H1 (cell line): Measurements from ENCODE around the gene RPS21. TPM values are rescaled to one million over a fixed set of nuclear protein-coding genes. Genes with fewer than 3 reads are reported as not detected.

Source experiments
- CTCF ChIA-PET: fragments of 300-600 bp; sonication (Branson Sonifier 250); formaldehyde crosslinking; loops from one replicate; lab custom pipeline; 2021; ENCODE audit not compliant: partially characterized antibody; lab: Charles Lee
- POLR2A ChIA-PET: fragments of 300-600 bp; sonication (Branson Sonifier 250); formaldehyde crosslinking; loops from one replicate; lab custom pipeline; 2021; ENCODE audit warnings: inconsistent platforms; ENCODE audit not compliant: partially characterized antibody; lab: Charles Lee
- DNase-seq, 2 experiments: peaks; one replicate each; pipeline versions ENCODE4 v3.0.0 to v3.0.0-alpha.2; 2010 to 2022; ENCODE audit warnings: low spot score in 2 of 2, low read depth in 1 of 2, mixed read lengths in 1 of 2
- FAIRE-seq: peaks from 2 replicates; lab custom pipeline; 2011; peaks lifted over from hg19 to GRCh38; lab: Jason Lieb, UNC
- H2AFZ ChIP-seq: 2 replicates; pipeline ENCODE4 v1.8.1; 2012; ENCODE audit warnings: low read length, inconsistent platforms
- H2AK5ac ChIP-seq: 2 replicates; pipeline ENCODE4 v1.6.1; 2013; ENCODE audit warnings: low read depth, low read length
- H2BK120ac ChIP-seq: replicated peaks from 2 replicates; pipeline ENCODE3; 2013; ENCODE audit warnings: low read depth, low read length, inconsistent platforms
- H2BK12ac ChIP-seq: 2 replicates; pipeline ENCODE4 v1.6.1; 2013; ENCODE audit warnings: low read depth, low read length
- H2BK15ac ChIP-seq: 2 replicates; pipeline ENCODE4 v1.6.1; 2013; ENCODE audit warnings: low read length
- H2BK20ac ChIP-seq: 2 replicates; pipeline ENCODE4 v1.6.1; 2013; ENCODE audit warnings: low read length
- H2BK5ac ChIP-seq: 2 replicates; pipeline ENCODE4 v1.6.1; 2013; ENCODE audit warnings: low read depth, low read length
- H3K14ac ChIP-seq: 2 replicates; pipeline ENCODE4 v1.6.1; 2013; ENCODE audit warnings: inconsistent platforms; ENCODE audit not compliant: insufficient read length
- H3K18ac ChIP-seq: 2 replicates; pipeline ENCODE4 v1.6.1; 2013; ENCODE audit warnings: low read length; ENCODE audit errors: extremely low read depth
- H3K23ac ChIP-seq: 2 replicates; pipeline ENCODE4 v1.6.1; 2013; ENCODE audit warnings: inconsistent platforms; ENCODE audit not compliant: insufficient read length
- H3K23me2 ChIP-seq: 2 replicates; pipeline ENCODE4 v1.6.1; 2013; ENCODE audit warnings: low read depth, low read length
- H3K27ac ChIP-seq: 2 replicates; pipeline ENCODE4 v1.6.1; 2011; ENCODE audit warnings: low read depth, low read length, inconsistent platforms
- H3K27me3 ChIP-seq, 4 experiments: replicated peaks in 1 of 4; 1 replicate in 1 of 4; 2 replicates in 3 of 4; pipeline versions ENCODE4 v1.6.1 to v1.8.1; 2011 to 2013; ENCODE audit warnings: low read length in 3 of 4, mild to moderate bottlenecking in 3 of 4, inconsistent platforms in 2 of 4, mixed read lengths in 2 of 4, moderate library complexity in 1 of 4; ENCODE audit not compliant: control insufficient read depth in 3 of 4, insufficient read depth in 3 of 4; ENCODE audit errors: extremely low read depth in 1 of 4
- H3K36me3 ChIP-seq, 4 experiments: 2 replicates each; pipeline versions ENCODE4 v1.6.1 to v1.8.1; 2011 to 2013; ENCODE audit warnings: mild to moderate bottlenecking in 4 of 4, low read length in 3 of 4, moderate library complexity in 2 of 4, control low read depth in 1 of 4, inconsistent platforms in 1 of 4; ENCODE audit not compliant: insufficient read depth in 4 of 4, control insufficient read depth in 2 of 4
- H3K4ac ChIP-seq: replicated peaks from 2 replicates; pipeline ENCODE3; 2013; ENCODE audit warnings: low read length, low read depth, mixed read lengths, inconsistent platforms; ENCODE audit not compliant: insufficient read length
- H3K4me1 ChIP-seq, 4 experiments: replicated peaks in 1 of 4; 1 replicate in 1 of 4; 2 replicates in 3 of 4; pipeline versions ENCODE4 v1.6.1 to v1.8.1; 2011 to 2013; ENCODE audit warnings: low read length in 3 of 4, inconsistent platforms in 2 of 4, mixed read lengths in 1 of 4; ENCODE audit not compliant: insufficient read depth in 4 of 4, control insufficient read depth in 3 of 4
- H3K4me2 ChIP-seq, 2 experiments: 2 replicates each; pipeline versions ENCODE4 v1.6.1 to v1.8.1; 2011 to 2013; ENCODE audit warnings: low read depth in 2 of 2, low read length in 2 of 2, control low read depth in 1 of 2, inconsistent platforms in 1 of 2, mild to moderate bottlenecking in 1 of 2; ENCODE audit not compliant: insufficient read depth in 1 of 2
- H3K4me3 ChIP-seq, 4 experiments: fragments of 200-600, 300-600 bp in 1 of 4; sonication (generic), shearing (Covaris generic), sonication (Bioruptor Twin) in 1 of 4; 2 replicates each; pipeline versions ENCODE4 v1.5.1 to v1.8.1; 2011 to 2016; ENCODE audit warnings: low read length in 4 of 4, low read depth in 3 of 4, control low read depth in 2 of 4, inconsistent platforms in 2 of 4, mild to moderate bottlenecking in 2 of 4, mixed read lengths in 1 of 4, moderate library complexity in 1 of 4; ENCODE audit not compliant: insufficient read depth in 2 of 4; ENCODE audit errors: extremely low read depth in 1 of 4
- H3K56ac ChIP-seq: replicated peaks from 2 replicates; pipeline ENCODE3; 2013; ENCODE audit warnings: low read depth, mild to moderate bottlenecking, mixed read lengths, low read length, inconsistent platforms; ENCODE audit not compliant: insufficient read length
- H3K79me1 ChIP-seq: 2 replicates; pipeline ENCODE4 v1.6.1; 2013; ENCODE audit warnings: low read depth, low read length, control low read depth
- H3K79me2 ChIP-seq, 2 experiments: 2 replicates each; pipeline versions ENCODE4 v1.6.1 to v1.8.1; 2012 to 2013; ENCODE audit warnings: low read length in 2 of 2, mild to moderate bottlenecking in 2 of 2, inconsistent platforms in 1 of 2; ENCODE audit not compliant: insufficient read depth in 2 of 2, control insufficient read depth in 1 of 2
- H3K9ac ChIP-seq, 4 experiments: replicated peaks in 1 of 4; 1 replicate in 1 of 4; 2 replicates in 3 of 4; pipeline versions ENCODE4 v1.6.1 to v1.8.1; 2011 to 2013; ENCODE audit warnings: low read depth in 3 of 4, low read length in 3 of 4, control low read depth in 2 of 4, mild to moderate bottlenecking in 2 of 4, moderate library complexity in 2 of 4, inconsistent platforms in 1 of 4; ENCODE audit errors: extremely low read depth in 1 of 4
- H3K9me3 ChIP-seq, 2 experiments: 2 replicates each; pipeline versions ENCODE4 v1.6.1 to v1.8.1; 2012 to 2013; ENCODE audit warnings: mild to moderate bottlenecking in 2 of 2, moderate library complexity in 2 of 2, control low read depth in 1 of 2, inconsistent platforms in 1 of 2, low read depth in 1 of 2, low read length in 1 of 2, mixed read lengths in 1 of 2; ENCODE audit not compliant: insufficient read depth in 2 of 2
- H4K20me1 ChIP-seq, 2 experiments: replicated peaks in 1 of 2; 2 replicates each; pipeline versions ENCODE3 to v1.8.1; 2011 to 2013; ENCODE audit warnings: inconsistent platforms in 2 of 2, low read length in 2 of 2, mild to moderate bottlenecking in 1 of 2; ENCODE audit not compliant: insufficient read depth in 2 of 2, control insufficient read depth in 1 of 2
- H4K5ac ChIP-seq: 2 replicates; pipeline ENCODE4 v1.6.1; 2013; ENCODE audit warnings: low read length, low read depth, mixed read lengths, inconsistent platforms; ENCODE audit not compliant: insufficient read length
- H4K8ac ChIP-seq: 2 replicates; pipeline ENCODE4 v1.8.0; 2013; ENCODE audit warnings: mild to moderate bottlenecking, moderate library complexity, low read length, inconsistent platforms; ENCODE audit not compliant: insufficient read depth; ENCODE audit errors: extremely low read depth
- H4K91ac ChIP-seq: replicated peaks from 2 replicates; pipeline ENCODE3; 2013; ENCODE audit warnings: low read length, mixed read lengths, inconsistent platforms; ENCODE audit not compliant: insufficient read length
- EGR1 ChIP-seq: IDR thresholded peaks from 2 replicates; pipeline ENCODE4 v1.6.1; 2011; ENCODE audit warnings: low read depth, low read length, borderline replicate concordance
- PHF8 ChIP-seq: fragments of 200-600 bp; sonication (generic); conservative IDR thresholded peaks from 2 replicates; pipeline ENCODE4 v1.7.1; 2012; ENCODE audit warnings: low read depth, mild to moderate bottlenecking, inconsistent platforms, low read length, moderate library complexity
- POLR2AphosphoS5 ChIP-seq: IDR thresholded peaks from 2 replicates; pipeline ENCODE4 v1.6.1; 2011; ENCODE audit warnings: low read depth, low read length
- POU5F1 ChIP-seq: IDR thresholded peaks from 2 replicates; pipeline ENCODE4 v1.6.1; 2011; ENCODE audit warnings: low read depth, mild to moderate bottlenecking, low read length, moderate library complexity
- RBBP5 ChIP-seq: IDR thresholded peaks from 2 replicates; pipeline ENCODE4 v1.7.1; 2012; ENCODE audit warnings: low read depth, mild to moderate bottlenecking, inconsistent platforms, low read length, moderate library complexity, borderline replicate concordance
- TAF1 ChIP-seq: IDR thresholded peaks from 2 replicates; pipeline ENCODE4 v1.6.1; 2011; ENCODE audit warnings: mild to moderate bottlenecking, low read depth, low read length
- TBP ChIP-seq: IDR thresholded peaks from 2 replicates; pipeline ENCODE4 v1.6.1; 2011; ENCODE audit warnings: low read depth, low read length, improper control_type of control experiment
- YY1 ChIP-seq: IDR thresholded peaks from 2 replicates; pipeline ENCODE4 v1.6.1; 2011; ENCODE audit warnings: low read depth, mild to moderate bottlenecking, low read length
- WGBS, 2 experiments: shearing (Covaris generic) in 1 of 2; methylation state at CpG; one replicate each; pipeline versions ENCODE4 v1.1.6 to v1.1.7; 2013 to 2015; ENCODE audit warnings: low lambda C conversion rate in 2 of 2, mixed read lengths in 2 of 2, inconsistent platforms in 1 of 2, low coverage in 1 of 2, missing lambda C conversion rate in 1 of 2; ENCODE audit not compliant: insufficient replicate concordance in 2 of 2, insufficient coverage in 1 of 2, insufficient read length in 1 of 2; ENCODE audit errors: extremely low coverage in 1 of 2, missing lambda C conversion rate in 1 of 2; 5-methylcytosine and 5-hydroxymethylcytosine counted together
- polyA plus RNA-seq, 7 experiments: library from polyadenylated mRNA; depleted of rRNA in 3 of 7; stranded (reverse) in 5 of 7; unstranded in 2 of 7; fragments of >200 nt in 5 of 7; fragments of 200-250 nt in 2 of 7; gene quantifications; 1 replicate in 5 of 7; 2 replicates in 1 of 7; 4 replicates in 1 of 7; pipeline versions ENCODE4 v1.2.1 to v1.2.3, GENCODE V29; 2011 to 2013; ENCODE audit warnings: missing spikeins in 2 of 7, mixed read lengths in 2 of 7
- total RNA-seq: library from RNA; stranded (reverse); fragmentation: NEBNext Ultra II Directional; extraction: Animal tissue kit (Norgen Biotek cat#: 25700); gene quantifications from 2 replicates; pipeline ENCODE4 v1.2.1, GENCODE V29; 2021

The RPS21 gene
- total and polyA plus RNA-seq, 2 of the 8 experiments (the other 6 are each of a cell fraction or from before 2014, with no cell fraction given): 1,787 to 7,219 TPM

DNA sequence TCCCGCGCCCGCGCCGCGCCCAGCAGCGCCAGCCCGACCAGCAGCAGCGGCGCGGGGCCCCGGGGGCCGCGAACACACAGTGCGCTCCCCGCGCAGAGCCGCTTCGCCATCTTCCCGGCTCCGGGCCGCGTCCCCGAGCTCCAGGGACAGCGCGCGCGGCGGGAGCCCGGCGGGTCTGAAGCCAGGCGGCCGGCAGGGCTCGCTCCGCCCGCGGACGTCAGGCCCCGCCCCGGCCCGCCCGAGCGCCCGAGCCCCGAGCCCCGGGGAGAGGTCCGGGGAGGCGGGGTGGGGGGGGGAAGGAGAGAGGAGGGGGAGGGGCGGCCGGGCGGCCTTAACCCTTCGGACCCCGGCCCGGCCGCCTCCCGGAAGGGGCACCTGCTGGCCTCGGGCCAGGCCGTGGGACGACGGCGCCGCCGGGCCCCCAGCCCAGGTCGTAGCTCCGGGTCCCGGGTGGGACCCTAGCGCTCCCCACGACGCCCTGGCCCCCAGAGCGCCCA lies 19.7 kb upstream of the RPS21 start, which contains the start of gene LAMA5:
LAMA5 (minus strand) TSS at position 177 of the 497 bp plus-strand sequence; CDS start at position 110, 67 bp downstream.
- peak within 1 kb of the TSS; percentile 76 to 94 (median 77) for H3K4me3 ChIP-seq
- H3K23ac ChIP-seq: no peak within 1 kb of the TSS
- peaks cover 13% of the 10 kb centered on the region for H3K23me2 ChIP-seq
- peak within 1 kb of the TSS; percentile 50; the same call in 1 of the 2 replicates for H3K27ac ChIP-seq
- peaks cover 15 to 71% (median 63%) of the 10 kb centered on the region in 4 experiments for H3K4me1 ChIP-seq
- H2BK12ac ChIP-seq: peak within 1 kb of the TSS; percentile 90; the same call in 1 of the 2 replicates
- H3K56ac ChIP-seq: peak within 1 kb of the TSS; percentile 87
- H2BK15ac ChIP-seq: peak within 1 kb of the TSS; percentile 92; the same call in 1 of the 2 replicates
- FAIRE-seq (no peak), DNase-seq (no peak)
- POLR2A ChIA-PET: interaction anchor here (0.8 to 12.6 kb wide), 9 partner anchors 11 to 148 kb away, joined by 3 to 213 read pairs (median 18); partner anchors contain the start of genes ADRM1 and RPS21
- no peaks in the 10 kb centered on the region for H3K9me3 ChIP-seq
- peaks cover 10% of the 10 kb centered on the region for H3K79me1 ChIP-seq
- no peaks in the 10 kb centered on the region for H3K27me3 ChIP-seq
- H3K9ac ChIP-seq: peak within 1 kb of the TSS; percentile 25 to 83 (median 64)
- H3K14ac ChIP-seq: no peak within 1 kb of the TSS
- H3K18ac ChIP-seq: peak within 1 kb of the TSS; percentile 95
- peak within 1 kb of the TSS; percentile 85 to 86 for H3K4me2 ChIP-seq
- H4K91ac ChIP-seq: peak within 1 kb of the TSS; percentile 98
- H4K8ac ChIP-seq: peak within 1 kb of the TSS; percentile 83
- peaks cover 7 to 10% of the 10 kb centered on the region in 2 experiments for H4K20me1 ChIP-seq
- CTCF ChIA-PET: interaction anchor here (0.5 to 10.9 kb wide), 7 partner anchors 11 to 356 kb away, joined by 3 to 212 read pairs (median 4); partner anchors contain the start of gene RPS21
- peak within 1 kb of the TSS; percentile 86; the same call in 1 of the 2 replicates for H2BK20ac ChIP-seq
- H2AFZ ChIP-seq: no peak within 1 kb of the TSS
- peak within 1 kb of the TSS; percentile 96 for H4K5ac ChIP-seq
- TF ChIP-seq RBBP5 (0 out of 2 replicates have a peak, but pooled peaks have one; percentile 30), EGR1 (no peak), PHF8 (0 out of 2 replicates have a peak, but pooled peaks have one; percentile 40), TAF1 (peak; percentile 63), TBP (peak; percentile 31; the same call in 1 of the 2 replicates), POU5F1 (no peak), YY1 (0 out of 2 replicates have a peak, but pooled peaks have one; percentile 19), POLR2AphosphoS5 (0 out of 2 replicates have a peak, but pooled peaks have one; percentile 28)
- H2BK5ac ChIP-seq: peak within 1 kb of the TSS; percentile 99
- H2AK5ac ChIP-seq: peak within 1 kb of the TSS; percentile 58; the same call in 1 of the 2 replicates
- H2BK120ac ChIP-seq: peak within 1 kb of the TSS; percentile 90
- peak within 1 kb of the TSS; percentile 99 for H3K4ac ChIP-seq
- peaks cover 11 to 40% of the 10 kb centered on the region in 2 experiments; a peak in 3 of 4 replicates for H3K79me2 ChIP-seq
- WGBS, 2 experiments: 8% methylated on average over 7 of the region's 70 CpGs; no CpG with 5 or more reads in 1 of the 2 experiments
- peaks cover 0 to 2% (median under 1%) of the 10 kb centered on the region in 4 experiments; a peak in 3 of 8 replicates for H3K36me3 ChIP-seq
